Lung microvascular endothelial cell (primary cell): ENCODE measurements around the gene PFDN2. TPM values are rescaled to one million over a fixed set of nuclear protein-coding genes. Genes with fewer than 3 reads are reported as not detected.
"Not testable (repeated sequence)": the region's sequence is repeated elsewhere in the genome, so short reads cannot be mapped to it uniquely, and the experiment has no call there.

Experiments used
- DNase-seq, 2 donors: peaks; one replicate each; pipeline versions ENCODE4 v3.0.0 to v3.0.0-alpha.2; 2010; ENCODE audit warnings: low read depth in 2 of 2
- total RNA-seq: library from RNA; depleted of rRNA; stranded (reverse); fragments of >200 nt; gene quantifications from 2 replicates; pipeline ENCODE4 v1.2.1, GENCODE V29; 2014

PFDN2 gene
- total RNA-seq, 1 donor from 2014 or later = 36.3 TPM

DNA sequence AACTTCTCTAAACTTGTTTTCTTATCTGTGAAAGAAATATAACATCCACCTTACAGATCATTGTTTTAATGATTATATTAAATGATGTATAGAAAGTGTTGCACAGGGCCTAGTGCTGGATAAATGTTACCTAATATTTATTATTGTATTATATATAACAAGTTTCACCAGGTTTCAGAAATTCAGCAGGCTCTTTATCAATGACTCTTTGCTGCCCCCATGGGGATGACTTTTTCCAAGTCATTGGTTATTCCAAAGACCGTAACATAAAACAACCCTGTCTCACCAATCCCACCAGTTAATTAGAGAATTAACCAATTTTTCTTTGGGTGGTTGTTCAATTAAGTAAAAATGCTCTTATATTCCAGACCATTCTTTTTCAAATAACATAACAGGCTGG lies 21.9 kb upstream of the PFDN2 start:
- DNase-seq = peak; percentile 67 to 80

- DNase-seq = no peak
These were observed 20.6 kb upstream of the PFDN2 start for GRCh38 chr1:161138431-161138830.

- no peak for DNase-seq
These were observed 20.0 kb upstream of the PFDN2 start for GRCh38 chr1:161137881-161138280.

DNA sequence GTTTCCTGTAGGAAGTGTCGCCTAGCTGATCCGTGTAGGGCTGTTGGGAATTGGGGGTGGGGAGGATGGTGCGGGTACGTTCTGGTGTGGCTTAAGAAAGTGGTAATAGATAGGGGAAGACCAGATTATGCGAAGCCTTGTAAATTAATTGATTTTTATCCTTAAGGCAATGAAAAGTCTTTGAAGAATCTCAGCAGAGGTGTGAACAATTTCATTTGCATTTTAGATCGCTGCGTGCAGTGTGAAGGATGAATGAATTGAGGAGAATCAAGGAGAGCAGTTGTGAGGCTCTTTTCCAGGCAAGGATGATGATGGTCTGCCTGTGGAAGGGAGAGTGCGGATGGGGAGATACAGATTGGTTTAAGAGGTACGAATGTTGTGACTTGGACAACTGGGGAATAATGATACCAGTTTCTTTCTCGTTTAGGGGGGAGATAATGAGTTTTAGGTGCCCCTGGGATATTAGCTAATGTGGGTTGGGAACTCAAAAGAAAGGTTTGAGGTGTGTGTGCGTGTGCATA lies 15.4 kb upstream of the PFDN2 start:
- no peak for DNase-seq

DNA sequence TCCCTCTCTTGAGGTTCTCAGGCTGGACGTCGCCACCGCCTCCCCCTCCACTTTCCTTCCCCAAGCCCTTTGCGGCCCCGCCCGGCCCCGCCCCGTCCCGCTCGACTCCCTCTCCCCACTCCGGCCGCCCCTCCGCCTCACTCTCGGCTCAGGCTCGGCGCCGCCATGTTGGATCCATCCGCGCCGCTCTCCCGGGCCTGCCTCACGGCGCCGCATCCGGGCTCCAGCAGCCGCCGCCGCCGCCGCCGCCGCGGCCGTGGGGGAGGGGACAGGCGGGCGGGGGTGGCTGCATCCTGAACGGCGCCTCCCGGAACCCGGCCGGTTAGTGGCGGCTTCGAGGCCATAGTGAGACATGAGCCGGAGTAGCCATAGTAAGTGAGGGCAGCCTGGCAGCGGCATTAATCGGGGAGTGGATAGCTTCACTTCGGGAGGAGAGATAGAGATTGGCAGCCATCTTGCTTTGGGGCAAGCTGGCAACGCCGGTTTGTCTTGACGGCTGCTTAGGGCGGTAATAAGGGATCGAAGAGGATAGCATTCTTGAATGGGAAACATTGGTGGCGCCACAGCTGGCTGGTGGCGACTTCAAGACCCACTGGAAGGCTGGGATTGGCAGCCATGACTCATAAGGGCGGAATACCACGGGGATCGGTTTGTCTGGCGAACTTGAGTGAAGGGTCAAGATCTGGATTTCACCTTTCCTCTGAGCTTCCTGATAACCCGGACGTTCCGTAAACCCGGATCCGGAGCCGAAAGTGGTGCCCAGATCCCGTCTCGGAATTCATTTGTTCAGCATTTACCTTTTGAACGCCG lies 14.8 kb upstream of the PFDN2 start, which contains the start of gene DEDD:
Gene DEDD, minus strand, starts transcription at position 258 of the 810 bp plus-strand sequence. CDS start 8,205 bp downstream, outside the sequence.
- DNase-seq = peak; percentile 96

DNA sequence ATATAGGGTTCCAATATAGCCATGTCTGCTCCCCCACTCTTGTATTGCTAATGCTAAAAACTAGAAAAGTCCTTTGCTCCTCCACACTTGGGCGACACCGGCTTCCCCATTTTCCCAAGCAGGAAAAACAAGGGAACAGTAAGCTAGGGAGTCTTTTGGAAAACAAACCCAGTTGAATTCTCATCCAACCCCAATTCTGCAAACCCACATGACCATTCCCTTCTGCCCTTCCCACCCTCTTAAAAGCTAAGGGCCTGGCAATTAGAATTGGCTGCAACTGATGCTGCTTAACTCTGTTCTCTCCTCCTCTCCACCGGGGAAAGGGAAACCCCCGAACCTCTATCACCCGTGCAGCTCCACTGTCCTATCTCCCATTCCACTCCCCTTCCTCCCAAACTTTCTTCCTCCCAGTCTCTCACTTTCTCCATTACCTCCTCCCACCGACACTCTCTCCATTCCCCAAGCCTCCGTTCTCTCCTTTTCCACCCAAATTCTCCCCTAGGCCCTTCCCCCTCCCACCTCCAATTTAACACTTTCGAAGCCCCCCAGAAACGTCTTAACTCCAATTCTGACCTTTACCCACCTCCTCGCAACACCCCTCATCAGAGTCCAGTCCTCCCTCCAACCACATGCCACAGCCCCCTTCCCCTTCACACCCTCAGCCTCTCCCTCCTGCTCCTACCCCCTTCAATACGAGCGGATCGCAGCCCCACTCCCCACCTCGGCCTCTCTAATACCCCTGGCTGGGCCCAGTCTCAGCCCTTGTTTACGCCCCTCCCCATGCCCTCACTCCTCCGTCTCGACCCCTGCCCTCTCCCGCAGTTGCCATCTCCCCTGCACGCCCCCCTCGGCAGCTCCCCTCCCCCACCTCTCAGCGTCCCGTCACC lies 13.9 kb upstream of the PFDN2 start:
- DNase-seq = peak; percentile 22 to 35

DNA sequence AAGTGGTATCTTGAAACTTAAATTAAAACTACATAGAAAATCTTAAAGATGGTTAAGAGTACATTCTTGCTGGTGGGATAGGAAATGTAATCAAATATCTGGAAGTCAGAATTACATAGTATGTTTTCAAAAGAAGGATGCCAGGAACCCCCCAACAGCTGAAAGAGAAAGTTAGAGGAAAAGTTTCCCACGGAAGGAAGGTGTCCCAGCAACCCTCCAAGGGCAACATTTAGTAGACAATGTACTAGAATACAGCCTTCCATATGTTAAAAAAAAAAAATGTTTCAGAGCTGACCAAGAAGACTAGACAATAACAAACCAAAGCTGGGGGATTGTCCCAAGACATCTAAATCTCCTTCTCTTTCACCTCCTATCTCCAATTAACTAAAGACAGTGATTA lies 12.4 kb upstream of the PFDN2 start:
- peak; percentile 24 to 63 for DNase-seq

DNA sequence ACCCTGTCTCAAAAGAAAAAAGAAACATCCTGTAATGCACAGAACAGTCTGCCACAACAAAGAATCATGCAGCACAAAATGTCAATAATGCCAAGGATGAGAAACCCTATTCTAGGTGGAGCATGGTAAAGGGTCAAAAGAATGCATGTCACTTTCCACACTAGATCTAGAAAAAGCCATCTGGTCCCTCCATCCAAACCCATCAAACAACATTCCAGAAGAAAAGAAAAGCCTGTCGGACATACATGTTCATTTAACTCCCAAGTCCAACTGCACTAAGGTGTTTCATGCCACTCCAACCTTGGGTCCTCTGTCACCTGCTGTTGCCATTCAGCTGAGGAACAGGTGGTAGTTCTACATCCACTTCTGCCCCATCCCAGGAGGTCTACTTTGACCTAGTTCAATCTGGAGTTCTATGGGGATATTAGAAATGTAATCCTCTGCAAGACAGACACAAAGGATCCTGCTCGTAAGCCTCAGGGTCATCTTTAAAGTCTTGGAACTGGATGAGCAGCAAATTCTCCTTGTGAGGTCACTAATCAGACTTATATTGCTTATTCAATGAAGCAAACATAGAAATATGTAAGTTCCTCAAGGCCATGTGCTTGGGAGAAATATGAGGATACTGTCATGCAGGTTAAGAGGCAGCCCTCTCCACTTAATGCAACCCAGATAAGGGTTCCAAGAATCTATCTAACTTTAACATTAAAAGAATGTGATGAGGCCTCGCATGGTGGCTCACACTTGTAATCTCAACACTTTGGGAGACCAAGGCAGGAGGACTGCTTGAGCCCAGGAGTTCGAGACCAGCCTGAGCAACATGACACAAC lies 11.0 kb upstream of the PFDN2 start:
- no peak for DNase-seq

- no peak for DNase-seq
These were observed 9.8 kb upstream of the PFDN2 start for GRCh38 chr1:161127649-161128048.

GRCh38 chr1:161122967-161123366 lies 5.1 kb upstream of the PFDN2 start:
- no peak for DNase-seq

GRCh38 chr1:161121834-161122233 lies 4.0 kb upstream of the PFDN2 start:
- no peak for DNase-seq

- no peak for DNase-seq
These were observed 3.3 kb upstream of the PFDN2 start for GRCh38 chr1:161121042-161121650.

GRCh38 chr1:161119092-161119903 lies 1.5 kb upstream of the PFDN2 start:
- DNase-seq = peak; percentile 47 to 75

DNA sequence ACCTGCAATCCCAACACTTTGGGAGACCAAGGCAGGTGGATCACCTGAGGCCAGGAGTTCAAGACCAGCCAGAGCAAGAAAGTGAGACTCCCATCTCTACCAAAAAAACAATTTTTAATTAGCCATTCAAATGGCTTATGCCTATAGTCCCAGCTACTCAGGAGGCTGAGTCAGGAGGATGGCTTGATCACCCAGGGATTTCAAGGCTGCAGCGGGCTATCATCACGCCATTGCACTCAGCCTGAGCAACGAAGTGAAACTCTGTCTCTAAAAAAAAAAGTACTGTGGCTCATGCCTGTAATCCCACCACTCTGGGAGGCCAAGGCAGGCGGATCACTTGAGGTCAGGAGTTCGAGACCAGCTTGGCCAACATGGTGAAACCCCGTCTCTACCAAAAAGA lies 1.9 kb downstream of the PFDN2 start:
- DNase-seq = not testable (repeated sequence)

DNA sequence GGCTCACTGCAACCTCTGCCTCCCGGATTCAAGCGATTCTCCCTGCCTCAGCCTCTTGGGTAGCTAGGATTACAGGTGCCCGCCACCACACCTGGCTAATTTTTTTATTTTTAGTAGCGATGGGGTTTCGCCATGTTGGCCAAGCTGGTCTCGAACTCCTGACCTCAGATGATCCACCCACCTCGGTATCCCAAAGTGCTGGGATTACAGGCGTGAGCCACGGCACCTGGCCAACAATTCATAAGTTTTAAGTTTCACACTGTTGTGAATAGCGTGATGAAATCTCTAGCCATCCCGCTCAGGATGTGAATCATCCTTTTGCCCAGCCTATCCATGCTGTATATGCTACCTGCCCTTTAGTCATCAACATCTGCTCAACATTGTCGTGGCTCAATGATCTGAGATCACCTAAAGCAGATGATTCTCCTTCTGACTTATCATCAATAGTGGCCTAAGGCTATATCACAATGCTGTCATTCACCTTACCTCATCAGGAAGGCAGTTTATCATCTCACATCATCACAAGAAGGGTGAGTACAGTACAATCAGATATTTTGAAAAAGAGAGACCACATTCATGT lies 2.6 kb downstream of the PFDN2 start:
- DNase-seq = peak; percentile 93 to 96

GRCh38 chr1:161114556-161114955 lies 3.3 kb downstream of the PFDN2 start:
- DNase-seq = no peak

DNA sequence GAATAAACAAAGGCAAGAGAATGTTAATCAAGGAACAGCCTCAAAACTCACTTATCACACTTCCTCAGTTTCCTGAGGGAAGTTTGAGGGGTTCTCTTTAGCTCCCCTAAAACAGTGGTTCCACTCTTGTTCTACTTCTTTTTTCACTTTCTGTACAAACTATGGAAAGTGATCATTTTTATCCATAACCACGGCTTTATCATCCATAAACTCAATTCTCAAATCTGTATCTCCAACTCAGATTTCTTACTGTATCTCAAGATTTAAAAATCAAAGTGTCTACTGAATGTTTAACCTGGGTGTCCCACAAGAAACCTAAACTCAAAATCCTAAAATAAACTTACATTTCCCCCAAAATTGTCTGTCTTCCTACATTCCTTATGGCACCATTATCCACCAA lies 3.9 kb downstream of the PFDN2 start:
- DNase-seq = no peak

DNA sequence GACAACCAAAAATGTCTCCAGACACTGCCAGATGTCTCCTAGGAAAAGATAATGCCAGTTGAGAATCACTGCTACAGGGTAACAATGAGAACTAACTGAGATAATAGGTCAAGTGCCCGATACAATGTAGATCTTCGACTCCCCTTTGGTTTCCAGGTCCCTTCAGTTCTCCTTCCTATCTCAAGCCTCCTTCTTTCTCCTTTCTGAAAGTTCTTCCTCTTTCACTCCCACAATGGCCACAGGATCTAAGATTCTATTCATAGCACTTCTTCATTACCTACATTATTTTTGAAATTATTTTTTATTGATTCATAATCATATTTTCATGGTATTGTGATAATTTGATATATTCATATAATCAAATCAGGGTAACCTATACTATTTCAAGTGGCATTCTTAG lies 6.3 kb downstream of the PFDN2 start:
- DNase-seq = no peak

DNA sequence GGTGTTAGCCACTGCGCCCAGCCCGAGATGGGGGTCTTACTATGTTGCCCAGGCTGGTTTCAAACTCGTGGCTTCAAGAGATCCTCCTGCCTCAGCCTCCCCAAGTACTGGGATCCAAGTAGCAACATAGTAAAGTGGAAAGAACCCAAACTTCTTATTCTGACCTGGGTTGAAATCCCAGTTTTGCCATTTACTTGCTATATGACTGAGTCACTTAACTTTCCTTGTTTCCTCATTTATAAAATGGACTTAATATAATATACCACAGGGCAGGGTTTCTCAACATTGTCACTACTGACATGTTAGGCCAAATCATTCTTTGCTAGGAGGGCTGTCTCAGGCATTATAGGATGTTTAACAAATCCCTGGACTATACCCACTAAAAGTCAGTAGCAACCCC lies 6.7 kb downstream of the PFDN2 start:
- DNase-seq = no peak

GRCh38 chr1:161106431-161106830 lies 11.4 kb downstream of the PFDN2 start:
- no peak for DNase-seq
